K562 (cell line): ENCODE results near the gene DMBT1. TPM values are rescaled to one million over a fixed set of nuclear protein-coding genes. Genes with fewer than 3 reads are reported as not detected.

ENCODE experiments used
- ATAC-seq: fragments of 200-7000 bp; cut with Tn5 transposase; 3 replicates; pipeline ENCODE4 v1.9.1; 2020; ENCODE audit warnings: moderate library complexity
- BruUV-seq: library from RNA; stranded (reverse); fragments of 400-500 nt; replicated peaks from 2 replicates; lab custom pipeline; 2021; lab: Mats Ljungman, UMichigan
- CTCF ChIA-PET: fragments of 300-600 bp; formaldehyde crosslinking; extraction: SDS; loops from one replicate; lab custom pipeline; 2021; ENCODE audit warnings: low intra/inter-chr PET ratio; lab: Yijun Ruan, JAX
- POLR2A ChIA-PET: fragments of 300-600, 350-650 bp; sonication (Branson Sonifier 250); formaldehyde crosslinking; extraction: SDS; loops from one replicate; lab custom pipeline; 2021; ENCODE audit warnings: antibody characterized with exemption, inconsistent platforms; lab: Yijun Ruan, JAX
- DNase-seq, 4 experiments: peaks; one replicate each; pipeline versions ENCODE4 v3.0.0 to v3.0.0-alpha.2; 2011 to 2018; ENCODE audit warnings: low spot score in 3 of 4, mixed read lengths in 3 of 4; ENCODE audit errors: extremely low read depth in 1 of 4
- FAIRE-seq: peaks from 2 replicates; lab custom pipeline; 2011; peaks lifted over from hg19 to GRCh38; lab: Jason Lieb, UNC
- H2AFZ ChIP-seq: 2 replicates; pipeline ENCODE4 v1.6.0; 2011; ENCODE audit warnings: low read depth, low read length, control low read depth, inconsistent platforms
- H3K27ac ChIP-seq: fragments of 200-600 bp; 3 replicates; pipeline ENCODE4 v1.8.0; 2011; ENCODE audit warnings: low read depth, mild to moderate bottlenecking, control low read depth, inconsistent platforms, low read length, moderate library complexity, mixed read lengths; ENCODE audit errors: extremely low read depth
- H3K27me3 ChIP-seq, 2 experiments: fragments of 300-600 bp in 1 of 2; 2 replicates in 1 of 2; 3 replicates in 1 of 2; pipeline versions ENCODE4 v1.6.0 to v1.8.0; 2011; ENCODE audit warnings: inconsistent platforms in 2 of 2, low read length in 2 of 2, mild to moderate bottlenecking in 1 of 2, mixed read lengths in 1 of 2, moderate library complexity in 1 of 2; ENCODE audit not compliant: control insufficient read depth in 2 of 2, insufficient read depth in 2 of 2
- H3K36me3 ChIP-seq: fragments of 300-600 bp; 3 replicates; pipeline ENCODE4 v1.8.0; 2011; ENCODE audit warnings: mild to moderate bottlenecking, low read length, inconsistent platforms; ENCODE audit not compliant: control insufficient read depth, insufficient read depth
- H3K4me1 ChIP-seq, 2 experiments: fragments of 200-600 bp in 1 of 2; replicated peaks in 1 of 2; 2 replicates in 1 of 2; 3 replicates in 1 of 2; pipeline versions ENCODE4 v1.5.1 to v1.8.0; 2011; ENCODE audit warnings: inconsistent platforms in 2 of 2, low read length in 2 of 2, mild to moderate bottlenecking in 1 of 2, mixed read lengths in 1 of 2, moderate library complexity in 1 of 2; ENCODE audit not compliant: control insufficient read depth in 2 of 2, insufficient read depth in 2 of 2
- H3K4me2 ChIP-seq: 2 replicates; pipeline ENCODE4 v1.6.1; 2011; ENCODE audit warnings: low read length, control low read depth, inconsistent platforms, mixed read lengths; ENCODE audit not compliant: insufficient read depth
- H3K4me3 ChIP-seq: fragments of 200-600 bp; sonication (generic), shearing (Covaris generic); 2 replicates; pipeline ENCODE4 v1.5.1; 2016; ENCODE audit warnings: control low read depth, inconsistent platforms
- H3K79me2 ChIP-seq: fragments of 200-600 bp; 3 replicates; pipeline ENCODE4 v1.8.0; 2011; ENCODE audit warnings: low read length, inconsistent platforms; ENCODE audit not compliant: control insufficient read depth, insufficient read depth
- H3K9ac ChIP-seq, 2 experiments: 2 replicates each; pipeline versions ENCODE4 v1.6.0 to v1.6.1; 2011; ENCODE audit warnings: low read depth in 2 of 2, low read length in 2 of 2, control low read depth in 1 of 2, inconsistent platforms in 1 of 2, mild to moderate bottlenecking in 1 of 2, mixed read lengths in 1 of 2; ENCODE audit not compliant: insufficient read depth in 1 of 2
- H3K9me1 ChIP-seq: one replicate; pipeline ENCODE4 v1.6.0; 2011; ENCODE audit warnings: inconsistent platforms, mild to moderate bottlenecking, low read length, moderate library complexity; ENCODE audit not compliant: control insufficient read depth, insufficient read depth
- H3K9me3 ChIP-seq: replicated peaks from 2 replicates; pipeline ENCODE4 v1.5.1; 2011; ENCODE audit warnings: low read depth, low read length, inconsistent platforms; ENCODE audit not compliant: control insufficient read depth, insufficient read depth
- H4K20me1 ChIP-seq: replicated peaks from 2 replicates; pipeline ENCODE4 v1.6.1; 2011; ENCODE audit warnings: low read length, inconsistent platforms, mixed read lengths; ENCODE audit not compliant: control insufficient read depth, insufficient read depth
- ARID3A ChIP-seq: IDR thresholded peaks from 2 replicates; pipeline ENCODE4 v1.6.1; 2012; ENCODE audit warnings: low read depth, low read length, improper control_type of control experiment, borderline replicate concordance
- ATF6 ChIP-seq: sonication (generic); formaldehyde crosslinking; IDR thresholded peaks from 2 replicates; pipeline ENCODE4 v1.4.0; 2020; ENCODE audit warnings: mild to moderate bottlenecking, missing genetic modification reagents
- C11orf30 ChIP-seq: fragments of 450-650 bp; IDR thresholded peaks from 2 replicates; pipeline ENCODE4 v1.6.1; 2016; ENCODE audit warnings: low read depth, mild to moderate bottlenecking
- NR2C2 ChIP-seq, 2 experiments: fragments of 200-800 bp in 1 of 2; sonication (Bioruptor generic) in 1 of 2; sonication (generic) in 1 of 2; formaldehyde crosslinking in 1 of 2; IDR thresholded peaks; 2 replicates each; pipeline versions ENCODE4 v1.6.1 to v1.8.0; 2016 to 2022; ENCODE audit warnings: mild to moderate bottlenecking in 1 of 2, missing compliant biosample characterization in 1 of 2, missing genetic modification characterization in 1 of 2, missing genetic modification reagents in 1 of 2
- ZNF444 ChIP-seq: fragments of 250-450 bp; sonication (Bioruptor Pico); IDR thresholded peaks from 2 replicates; pipeline ENCODE4 v1.4.0; 2020; ENCODE audit warnings: mild to moderate bottlenecking, moderate library complexity
- ZNF780A ChIP-seq: fragments of 250-450 bp; sonication (Bioruptor Pico); IDR thresholded peaks from 2 replicates; pipeline ENCODE4 v1.5.0; 2021; ENCODE audit warnings: mild to moderate bottlenecking
- WGBS: fragments of 100-300 bp; shearing (Covaris generic); methylation state at CpG from one replicate; pipeline ENCODE4 v1.1.6; 2016; ENCODE audit warnings: low coverage, mixed read lengths; ENCODE audit not compliant: insufficient coverage; ENCODE audit errors: missing lambda C conversion rate; 5-methylcytosine and 5-hydroxymethylcytosine counted together
- in situ Hi-C: fragments of 300-500 bp; cut with MboI; formaldehyde crosslinking; loops from 4 replicates; pipeline ENCODE4 v1.15.0; 2018; ENCODE audit warnings: inconsistent platforms, mixed read lengths
- intact Hi-C: fragments of 100-400 bp; cut with micrococcal nuclease; formaldehyde crosslinking; loops from 2 replicates; pipeline ENCODE4 v1.14.2; 2022
- polyA plus RNA-seq, 8 experiments: library from polyadenylated mRNA; depleted of rRNA in 4 of 8; stranded (reverse) in 5 of 8; unstranded in 3 of 8; fragments of >200 nt; fragmentation: Nextera tagmentation in 2 of 8; fragmentation: Illumina TruSeq in 1 of 8; extraction: Ambion mirVana in 2 of 8; extraction: Trizol in 1 of 8; gene quantifications; 2 replicates each; pipeline versions ENCODE4 v1.2.1 to v1.2.3, GENCODE V29; 2011 to 2014; ENCODE audit warnings: inconsistent platforms in 1 of 8, missing spikeins in 1 of 8
- total RNA-seq, 7 experiments: library from RNA; depleted of rRNA in 6 of 7; stranded (reverse); fragments of >200 nt in 6 of 7; fragmentation: Illumina TruSeq in 2 of 7; extraction: Trizol in 2 of 7; gene quantifications; 2 replicates each; pipeline versions ENCODE4 v1.2.1 to v1.2.3, GENCODE V29; 2011 to 2021; ENCODE audit warnings: low replicate concordance in 1 of 7

DMBT1 gene
- total and polyA plus RNA-seq, 9 of the 15 experiments (the other 6 are each of a cell fraction or from before 2014, with no cell fraction given), result 0.01 to 0.07 TPM; not detected in 7

DNA sequence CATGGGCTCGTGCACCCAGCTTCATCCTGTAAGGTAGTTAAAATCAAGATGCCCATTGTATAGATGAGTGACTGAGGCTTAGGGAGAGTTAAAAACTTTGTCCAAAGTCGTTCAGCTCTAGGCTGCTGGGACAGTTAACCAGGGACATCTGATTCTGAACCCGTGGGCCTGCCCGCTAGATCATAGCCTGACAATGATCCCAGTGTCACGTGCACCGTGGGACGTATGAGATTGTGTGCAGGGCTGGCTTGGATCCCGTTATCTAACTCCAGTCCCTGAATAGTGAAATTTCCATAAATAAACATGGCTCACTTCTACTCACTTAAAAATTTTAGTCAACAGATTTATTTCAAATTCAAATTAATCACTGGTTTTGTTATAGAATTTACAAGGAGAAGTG is 114.2 kb downstream of the DMBT1 start (continued):
- no peak for TF ChIP-seq ATF6 (CRISPR knock-in tag)
- no peak for TF ChIP-seq C11orf30
- no peak for TF ChIP-seq ARID3A
- no peak for TF ChIP-seq NR2C2 (CRISPR knock-in tag; IDR thresholded peaks at IDR 0.05)
- no peak for TF ChIP-seq NR2C2 (tag; IDR thresholded peaks at IDR 0.05)

DNA sequence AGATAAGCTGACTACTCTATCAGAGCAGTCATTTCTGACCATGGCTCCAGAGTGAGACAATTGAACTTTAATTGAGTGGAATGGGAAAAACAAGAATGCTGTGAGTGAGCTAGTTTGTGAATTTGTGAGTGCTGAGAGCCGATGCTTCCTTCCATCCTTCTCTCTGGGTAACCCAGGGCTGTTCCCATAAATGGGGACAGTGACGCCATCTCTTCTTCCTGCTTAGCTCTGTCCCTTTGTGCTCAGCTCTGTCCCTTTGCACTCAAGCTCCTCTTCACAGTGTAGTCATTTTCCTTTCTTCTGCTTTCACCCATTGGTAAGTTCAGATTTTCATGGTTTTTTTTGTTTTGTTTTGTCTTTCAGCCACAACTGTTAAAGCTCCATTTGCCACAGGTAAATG is 114.7 kb downstream of the DMBT1 start:
- ChIA-PET POLR2A (interaction anchor here (0.6 kb wide), 2 partner anchors 30 to 209 kb away, joined by 3 to 4 read pairs; no protein-coding TSS in a partner anchor), CTCF (no interaction called here)
- in situ Hi-C loops (no loop called here), intact Hi-C loops (no loop called here)
- FAIRE-seq (no peak), DNase-seq (no peak), ATAC-seq (no peak)
- H3K4me2 ChIP-seq, result no peak overlapping the region
- BruUV-seq, result no TSS peak
- no peaks in the 10 kb centered on the region for H3K9me1 ChIP-seq
- no peaks in the 10 kb centered on the region for H3K36me3 ChIP-seq
- TF ChIP-seq ZNF780A (CRISPR knock-in tag) (no peak), ZNF444 (CRISPR knock-in tag) (no peak)
- no peak overlapping the region for H3K4me3 ChIP-seq
- no peaks in the 10 kb centered on the region for H3K9me3 ChIP-seq
- H3K4me1 ChIP-seq, result no peaks in the 10 kb centered on the region
- no peak overlapping the region for H3K9ac ChIP-seq
- H4K20me1 ChIP-seq, result no peaks in the 10 kb centered on the region
- 0% methylated on average over 2 of the region's 2 CpGs for WGBS
- no peaks in the 10 kb centered on the region for H3K79me2 ChIP-seq
- H3K27ac ChIP-seq, result no peak overlapping the region
- peaks cover 0 to 4% of the 10 kb centered on the region in 2 experiments; a peak in 1 of 5 replicates for H3K27me3 ChIP-seq
- H2AFZ ChIP-seq, result no peak overlapping the region
